GM19455 (cell line): ENCODE results near the gene CACNG7.

Experiments used
- ATAC-seq: cut with Tn5 transposase; IDR thresholded peaks from one replicate; pipeline ENCODE4 v1.9.1; 2021; ENCODE audit not compliant: unreplicated experiment

The CACNG7 gene

DNA sequence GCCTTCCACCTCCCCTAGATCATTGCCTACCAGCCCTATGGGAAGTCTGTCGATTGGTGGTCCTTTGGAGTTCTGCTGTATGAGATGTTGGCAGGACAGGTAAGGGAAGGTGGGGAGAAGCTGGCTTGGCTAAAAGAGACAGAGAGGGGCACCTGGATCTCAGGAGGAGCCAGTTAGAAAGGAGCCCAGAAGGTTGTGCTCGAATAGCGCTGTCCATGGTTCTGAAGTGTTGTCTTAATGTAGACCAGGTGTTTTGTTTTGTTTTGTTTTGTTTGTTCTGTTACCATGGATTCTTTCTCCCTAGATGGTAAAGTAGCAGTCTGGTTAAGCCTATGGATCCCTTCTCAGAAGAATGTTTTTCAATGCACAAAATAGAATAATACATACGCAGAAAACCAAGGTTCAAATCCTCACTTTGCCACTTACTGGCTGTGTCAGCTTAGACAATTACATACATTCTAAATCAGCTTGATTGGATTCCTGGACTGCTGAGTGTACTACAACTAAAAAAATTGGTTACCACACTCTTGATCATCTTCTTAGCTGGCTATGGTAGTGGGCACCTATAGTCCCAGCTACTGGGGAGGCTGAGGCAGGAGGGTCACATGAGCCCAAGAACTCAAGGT is 5.9 kb upstream of the CACNG7 start:
- ATAC-seq = no peak

DNA sequence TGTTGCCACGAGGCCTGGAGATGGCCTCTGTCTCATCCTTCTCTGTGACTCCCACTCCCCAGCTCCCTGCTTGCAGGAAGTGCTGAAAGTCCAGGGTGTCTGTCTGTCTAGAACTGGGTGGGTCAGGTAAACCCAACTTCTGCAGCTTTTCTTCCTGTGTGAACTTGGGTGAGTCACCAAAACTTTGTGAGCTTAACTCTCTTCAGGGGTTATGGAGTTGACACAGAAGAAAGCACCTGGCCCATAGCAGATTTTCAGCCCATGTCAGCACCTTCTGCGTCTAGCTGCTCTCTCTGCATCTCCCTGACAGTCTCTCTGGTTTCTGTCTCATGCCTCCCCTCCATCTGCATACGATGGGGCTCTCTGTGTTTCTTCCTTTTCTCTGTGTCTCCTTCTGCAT is 4.2 kb upstream of the CACNG7 start:
- no peak for ATAC-seq

DNA sequence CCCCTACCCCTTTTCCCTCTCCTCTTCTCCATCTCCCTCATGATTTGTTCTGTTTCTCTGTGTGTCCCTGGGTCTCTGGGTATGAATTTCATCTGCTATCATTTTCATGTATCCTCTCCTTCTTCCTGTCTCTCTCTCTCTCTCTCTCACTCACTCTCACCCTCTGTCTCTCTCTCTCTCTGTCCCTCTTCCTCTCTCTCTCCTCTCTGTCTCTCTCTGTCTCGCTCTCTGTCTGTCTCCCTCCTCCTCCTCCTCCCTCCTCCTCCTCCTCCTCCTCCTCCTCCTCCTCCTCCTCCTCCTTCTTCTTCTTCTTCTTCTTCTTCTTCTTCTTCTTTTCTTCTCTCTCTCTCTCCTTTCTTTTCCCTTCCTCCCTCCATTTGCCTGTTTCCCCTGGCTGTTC is 3.3 kb upstream of the CACNG7 start:
- ATAC-seq = no peak

DNA sequence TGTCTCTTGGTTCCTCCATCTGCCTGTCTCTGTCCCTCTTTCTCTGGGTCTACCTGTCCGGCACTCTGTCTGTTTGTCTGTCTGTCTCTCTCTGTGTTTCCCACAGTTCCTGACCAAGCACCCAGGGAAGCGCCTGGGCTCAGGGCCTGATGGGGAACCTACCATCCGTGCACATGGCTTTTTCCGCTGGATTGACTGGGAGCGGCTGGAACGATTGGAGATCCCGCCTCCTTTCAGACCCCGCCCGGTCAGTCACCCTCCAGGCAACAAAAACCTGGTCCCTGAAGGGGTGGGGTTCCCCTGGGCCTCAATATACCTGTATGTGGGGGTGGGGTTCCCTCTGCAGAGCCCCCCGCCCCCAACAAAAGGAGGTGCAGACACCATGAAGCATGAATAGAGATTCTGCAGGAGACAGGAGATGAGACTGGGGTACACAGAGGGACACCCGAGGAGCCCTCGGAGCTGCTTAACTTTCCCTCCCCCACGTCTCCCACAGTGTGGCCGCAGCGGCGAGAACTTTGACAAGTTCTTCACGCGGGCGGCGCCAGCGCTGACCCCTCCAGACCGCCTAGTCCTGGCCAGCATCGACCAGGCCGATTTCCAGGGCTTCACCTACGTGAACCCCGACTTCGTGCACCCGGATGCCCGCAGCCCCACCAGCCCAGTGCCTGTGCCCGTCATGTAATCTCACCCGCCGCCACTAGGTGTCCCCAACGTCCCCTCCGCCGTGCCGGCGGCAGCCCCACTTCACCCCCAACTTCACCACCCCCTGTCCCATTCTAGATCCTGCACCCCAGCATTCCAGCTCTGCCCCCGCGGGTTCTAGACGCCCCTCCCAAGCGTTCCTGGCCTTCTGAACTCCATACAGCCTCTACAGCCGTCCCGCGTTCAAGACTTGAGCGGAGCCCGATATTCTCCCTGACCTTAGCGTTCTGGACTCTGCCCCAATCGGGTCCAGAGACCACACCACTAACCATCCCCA is 2.6 kb upstream of the CACNG7 start:
- ATAC-seq = no peak

DNA sequence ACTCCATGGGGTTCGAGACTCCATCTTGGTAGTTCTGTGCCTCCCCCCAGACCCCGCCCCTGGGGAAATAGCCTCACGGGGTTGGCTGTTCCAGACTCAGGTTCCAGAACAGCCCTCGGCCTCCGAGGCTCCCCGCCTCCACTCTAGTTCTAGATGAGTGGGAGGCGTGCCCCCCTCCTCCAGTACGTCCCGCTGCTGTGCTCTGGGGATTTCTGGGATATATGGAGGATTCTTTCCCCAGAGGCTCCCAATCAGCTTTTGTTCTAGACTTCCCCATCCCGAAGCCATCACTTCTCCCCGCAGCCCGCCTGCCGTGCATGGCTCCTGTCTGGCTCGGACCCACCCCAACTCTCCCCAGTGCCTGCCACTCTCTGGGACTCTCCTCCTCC is 1.9 kb upstream of the CACNG7 start:
- no peak for ATAC-seq

DNA sequence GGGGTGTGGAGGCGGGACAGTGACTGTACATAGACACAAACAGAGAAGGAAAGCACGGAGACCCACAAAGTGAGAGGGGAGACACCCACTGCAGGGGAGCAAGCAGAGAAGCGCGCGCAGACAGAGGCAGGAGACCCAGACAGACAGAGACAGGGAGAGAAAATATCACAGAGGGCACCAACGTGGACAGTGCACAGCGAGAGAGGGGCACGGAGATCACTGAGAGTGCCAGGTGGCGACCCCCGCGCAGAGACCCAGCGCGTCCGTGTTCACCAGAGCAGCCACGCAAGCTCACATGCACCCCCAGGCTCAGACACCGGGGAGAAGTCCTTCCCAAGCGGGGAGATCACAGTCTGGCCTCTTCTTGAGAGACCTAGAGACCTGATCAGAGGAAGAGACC is 1.4 kb upstream of the CACNG7 start:
- no peak for ATAC-seq

DNA sequence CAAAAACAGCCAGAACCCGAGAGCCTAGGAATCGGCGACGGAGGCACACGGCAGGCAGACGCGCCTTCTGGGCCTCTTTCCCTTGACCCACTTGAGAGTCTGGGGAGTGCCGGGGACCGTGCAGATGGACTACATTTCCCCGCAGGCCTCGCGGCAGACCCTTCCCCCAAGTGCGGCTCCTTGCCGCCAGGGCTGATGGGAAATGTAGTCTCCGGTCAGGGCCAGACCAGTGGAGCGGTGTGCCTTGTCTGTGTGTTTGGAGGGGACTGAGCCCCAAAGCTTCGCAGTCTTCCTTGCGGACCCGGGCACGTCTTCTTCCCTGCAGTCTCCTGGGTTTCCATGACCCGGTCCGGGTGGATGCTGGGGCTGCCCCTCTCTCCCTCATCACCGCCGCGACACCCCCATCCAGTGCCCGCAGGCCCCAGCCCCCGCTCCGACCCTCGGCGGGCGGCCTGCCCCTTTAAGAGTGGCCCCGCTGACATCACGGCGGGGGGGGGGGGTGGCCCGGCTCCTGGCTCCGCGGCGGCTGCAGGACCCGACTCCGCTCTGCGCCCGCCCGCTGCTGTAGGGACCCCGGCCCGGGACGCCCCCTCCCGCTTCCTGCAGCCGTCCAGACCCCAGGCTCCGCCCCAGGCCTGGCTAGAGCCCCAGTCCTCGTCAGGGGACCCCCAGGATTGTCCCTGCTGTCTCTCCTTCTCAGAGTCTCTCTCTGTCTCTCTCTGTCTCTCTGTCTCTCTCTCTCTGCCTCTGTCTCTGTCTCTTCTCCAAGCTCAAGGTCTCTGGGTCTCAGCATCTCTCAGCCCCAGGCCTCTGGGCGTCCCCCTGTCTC is 758 bp upstream of the CACNG7 start:
- no peak for ATAC-seq

DNA sequence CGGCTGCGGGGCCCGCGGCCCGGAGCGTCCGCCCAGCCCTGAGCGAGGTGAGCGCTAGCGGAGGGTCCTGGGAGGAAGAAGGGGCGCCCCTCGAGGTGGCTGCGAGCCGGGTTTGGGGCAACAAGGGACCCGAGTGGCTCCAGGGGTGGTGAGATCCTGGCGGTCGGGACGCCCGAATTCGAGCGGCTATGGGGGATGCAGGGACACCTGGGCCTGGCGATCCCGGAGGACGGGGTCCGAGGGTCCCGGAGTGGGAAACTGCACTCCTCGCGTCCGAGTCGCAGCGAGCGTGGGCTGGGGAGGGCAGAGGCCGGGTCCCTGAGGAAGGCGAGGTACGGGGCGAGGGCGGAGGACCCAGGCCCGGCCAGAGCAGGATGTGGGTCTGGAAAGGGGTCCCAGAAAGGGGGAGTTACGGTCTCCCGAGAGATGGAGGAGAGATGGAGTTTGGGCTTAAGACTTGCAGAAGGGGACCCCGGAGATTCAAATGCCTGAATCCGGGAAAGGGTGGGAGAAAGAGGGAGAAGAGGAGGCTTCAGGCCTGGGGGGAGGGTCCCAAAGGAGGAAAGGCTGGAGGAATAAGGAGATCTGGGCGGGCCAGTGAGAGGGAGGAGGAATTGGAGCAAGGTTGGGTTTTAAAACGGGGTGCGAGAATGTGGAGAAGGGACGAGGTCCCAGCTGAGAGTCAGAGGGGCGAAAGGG is 542 bp downstream of the CACNG7 start:
- no peak for ATAC-seq

DNA sequence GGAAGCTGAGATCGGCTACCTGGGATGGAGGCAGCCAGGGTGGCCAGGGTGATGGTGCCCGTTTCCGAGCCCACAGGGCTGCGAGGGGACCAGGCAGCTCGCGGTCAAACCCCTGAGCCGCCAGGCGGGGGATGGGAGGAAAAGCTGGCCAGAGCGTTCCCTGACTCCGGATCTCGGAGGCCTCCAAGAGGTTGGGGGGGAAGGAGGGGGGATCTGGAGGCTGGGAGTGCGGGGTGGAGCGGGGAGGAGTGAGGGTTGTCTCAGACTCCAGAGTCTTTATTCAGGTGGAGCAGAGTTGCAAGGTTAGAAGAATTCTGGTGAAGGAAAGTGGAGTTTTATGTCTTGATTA is 1.1 kb downstream of the CACNG7 start:
- ATAC-seq = no peak

DNA sequence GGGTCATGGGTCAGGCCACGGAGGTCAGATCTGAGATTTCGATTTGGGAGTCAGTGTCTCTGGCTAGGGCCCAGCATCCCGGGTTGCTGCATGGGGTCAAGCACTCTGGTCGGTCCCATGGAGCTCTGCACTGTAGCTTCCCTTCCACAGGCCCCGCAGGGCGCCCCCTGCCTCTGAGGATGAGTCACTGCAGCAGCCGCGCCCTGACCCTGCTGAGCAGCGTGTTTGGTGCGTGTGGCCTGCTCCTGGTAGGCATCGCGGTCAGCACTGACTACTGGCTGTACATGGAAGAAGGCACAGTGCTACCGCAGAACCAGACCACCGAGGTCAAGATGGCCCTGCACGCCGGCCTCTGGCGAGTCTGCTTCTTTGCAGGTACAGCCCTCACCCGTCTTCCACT is 3.6 kb downstream of the CACNG7 start:
- ATAC-seq = no peak

DNA sequence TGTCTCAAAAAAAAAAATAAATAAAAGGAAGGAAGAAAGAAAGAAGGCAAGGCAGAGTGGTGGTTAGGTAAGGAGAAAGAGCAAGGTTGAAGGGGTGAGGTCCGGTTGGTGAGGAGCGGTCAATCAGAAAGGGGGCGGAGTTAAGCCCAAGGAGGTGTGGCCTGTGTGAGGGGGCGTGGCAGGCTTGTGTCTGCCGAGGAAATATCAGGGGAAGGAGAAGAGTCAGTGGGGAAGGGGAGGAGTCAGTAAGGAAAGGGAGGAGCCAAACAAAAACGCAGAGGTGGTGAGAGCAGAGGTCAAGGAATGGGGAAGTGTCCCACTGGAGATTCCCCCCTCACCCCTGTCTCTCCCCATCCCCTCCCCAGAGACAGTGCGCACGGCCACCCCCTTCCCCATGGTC is 5.9 kb downstream of the CACNG7 start:
- no peak for ATAC-seq

DNA sequence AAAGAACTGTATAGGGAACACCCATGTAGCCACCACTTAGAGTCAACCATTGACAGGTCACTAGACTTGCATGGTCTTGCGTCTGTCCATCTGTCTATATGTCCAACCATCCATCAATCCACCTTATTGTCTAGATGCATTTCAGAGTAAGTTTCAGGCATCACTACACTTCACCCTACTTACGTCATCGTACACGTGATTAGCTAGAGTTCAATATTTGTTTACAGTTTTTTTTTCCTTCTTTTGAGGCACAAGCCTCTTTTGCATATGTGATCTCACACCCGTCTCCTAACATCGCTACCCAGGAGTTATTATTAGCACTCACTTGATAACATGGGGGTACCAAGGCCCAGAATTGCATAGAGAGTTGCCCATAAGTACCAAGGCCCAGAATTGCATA is 6.9 kb downstream of the CACNG7 start:
- no peak for ATAC-seq

DNA sequence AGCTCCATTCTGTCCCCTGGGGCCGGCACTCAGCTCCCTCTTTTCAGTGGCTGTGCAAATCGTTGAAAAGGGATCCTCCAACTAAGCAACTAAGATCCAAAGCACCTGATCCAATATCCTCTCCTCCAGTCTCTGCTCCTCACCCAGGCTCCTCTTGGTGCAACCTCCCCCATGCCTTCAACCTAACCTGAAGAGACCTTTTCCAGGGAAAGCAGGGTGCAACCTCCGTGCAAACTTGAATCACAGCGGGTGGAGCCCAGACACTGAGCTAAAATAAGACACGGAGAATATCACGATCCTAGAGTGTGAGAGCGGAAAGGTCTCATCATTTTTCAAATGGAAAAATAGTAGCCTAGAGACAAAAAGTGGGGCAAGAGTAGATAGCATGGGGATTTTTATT is 8.3 kb downstream of the CACNG7 start:
- ATAC-seq = no peak

DNA sequence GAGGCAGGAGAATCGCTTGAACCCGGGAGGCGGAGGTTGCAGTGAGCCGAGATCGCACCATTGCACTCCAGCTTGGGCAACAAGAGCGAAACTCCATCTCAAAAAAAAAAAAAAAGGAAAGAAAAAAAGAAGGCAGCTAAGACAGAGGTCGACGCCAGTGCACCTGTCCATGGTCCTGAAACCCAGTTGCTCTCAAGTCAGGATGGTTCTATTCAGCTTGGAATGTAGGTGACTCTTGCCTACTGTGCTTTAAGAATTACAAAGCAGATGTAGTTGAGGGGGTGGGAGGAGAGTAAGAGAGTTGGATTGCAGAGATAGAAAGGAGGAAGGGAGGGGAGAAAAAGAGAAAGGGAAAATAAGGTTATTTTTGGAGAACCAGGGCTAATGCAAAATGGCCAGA is 18.7 kb downstream of the CACNG7 start:
- ATAC-seq = no peak

DNA sequence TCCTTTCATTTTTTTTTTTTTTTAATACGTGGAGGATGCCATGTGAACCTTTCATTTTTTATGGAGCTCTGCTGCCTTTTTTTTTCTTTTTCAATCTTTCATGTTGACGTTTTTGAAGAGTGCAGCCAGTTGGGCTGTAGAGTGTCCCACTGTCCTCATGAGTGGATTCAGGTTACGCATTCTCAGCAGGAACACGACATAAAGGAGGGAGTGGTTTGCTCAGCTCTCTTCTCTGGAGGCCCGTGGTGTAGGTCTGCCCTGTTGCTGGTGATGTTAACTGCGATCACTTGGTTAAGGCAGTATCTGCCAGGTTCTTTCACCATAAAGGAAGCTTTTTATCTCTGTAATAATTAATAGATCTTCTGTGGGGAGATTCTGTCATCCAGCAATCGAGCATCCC is 27.0 kb downstream of the CACNG7 start:
- ATAC-seq = no peak

DNA sequence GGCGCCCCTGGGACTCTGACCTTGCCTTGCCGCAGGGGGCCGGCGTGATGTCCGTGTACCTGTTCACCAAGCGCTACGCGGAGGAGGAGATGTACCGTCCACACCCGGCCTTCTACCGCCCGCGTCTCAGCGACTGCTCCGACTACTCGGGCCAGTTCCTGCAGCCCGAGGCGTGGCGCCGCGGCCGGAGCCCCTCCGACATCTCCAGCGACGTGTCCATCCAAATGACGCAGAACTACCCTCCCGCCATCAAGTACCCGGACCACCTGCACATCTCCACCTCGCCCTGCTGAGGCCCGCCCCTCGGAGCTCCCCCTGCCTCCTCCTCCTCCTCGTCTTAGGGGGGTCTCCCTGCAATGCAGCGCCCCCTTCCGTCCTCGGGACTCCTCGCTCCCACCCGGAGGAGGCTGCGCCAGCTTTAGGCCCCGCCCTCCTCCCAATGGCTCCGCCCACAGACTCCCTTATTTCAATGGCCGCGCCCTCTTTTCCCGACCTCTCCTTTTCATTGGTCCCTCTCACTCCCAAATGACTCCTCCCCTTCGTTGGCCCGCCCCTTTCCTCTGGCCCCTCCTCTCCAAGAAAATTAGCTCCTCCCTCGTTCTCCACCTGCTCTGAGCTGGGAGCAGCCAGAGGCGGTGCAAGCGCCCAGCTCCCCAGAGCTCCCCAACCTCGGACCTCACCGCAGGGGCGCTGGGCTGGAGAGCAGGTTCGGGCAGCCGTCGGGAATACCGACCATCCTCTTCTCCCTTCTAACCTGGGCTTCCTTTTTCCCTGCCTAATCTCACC is 33.1 kb downstream of the CACNG7 start:
- no peak for ATAC-seq

DNA sequence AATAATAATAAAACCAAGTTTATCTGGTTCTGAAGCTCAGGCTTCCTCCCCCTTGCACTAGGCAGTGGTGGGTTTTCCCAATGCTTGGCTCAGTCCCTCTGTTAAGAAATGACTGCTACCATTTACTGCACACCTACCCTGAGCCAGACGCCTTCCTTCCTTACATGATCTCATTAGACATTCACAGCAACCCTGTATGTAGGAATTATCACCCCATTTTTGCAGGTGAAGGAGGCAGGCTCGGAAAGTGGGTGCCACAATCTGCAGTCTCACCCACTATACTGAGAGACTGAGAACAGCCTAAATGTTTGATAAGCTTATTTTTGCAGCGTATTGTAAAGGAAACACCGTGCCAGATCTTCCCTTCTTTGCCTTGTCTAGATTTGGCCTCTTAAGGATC is 35.3 kb downstream of the CACNG7 start:
- no peak for ATAC-seq

DNA sequence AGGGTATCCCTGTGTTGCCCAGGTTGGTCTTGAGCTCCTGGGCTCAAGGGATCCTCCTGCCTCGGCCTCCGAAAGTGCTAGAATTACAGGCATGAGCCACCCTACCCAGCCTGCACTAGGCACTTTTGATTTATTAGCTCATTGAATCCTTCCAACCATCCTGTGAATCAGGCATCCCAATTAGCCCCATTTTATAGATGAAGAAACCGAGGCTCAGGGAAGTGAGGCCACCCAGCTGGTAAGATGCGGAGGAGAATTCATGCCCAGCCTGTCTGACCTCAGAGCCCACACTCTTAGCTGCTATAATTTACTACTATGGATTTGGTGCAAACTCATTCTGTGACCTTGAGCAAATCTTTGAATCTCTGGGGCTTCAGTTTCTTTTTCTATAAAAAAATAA is 35.9 kb downstream of the CACNG7 start:
- ATAC-seq = no peak

DNA sequence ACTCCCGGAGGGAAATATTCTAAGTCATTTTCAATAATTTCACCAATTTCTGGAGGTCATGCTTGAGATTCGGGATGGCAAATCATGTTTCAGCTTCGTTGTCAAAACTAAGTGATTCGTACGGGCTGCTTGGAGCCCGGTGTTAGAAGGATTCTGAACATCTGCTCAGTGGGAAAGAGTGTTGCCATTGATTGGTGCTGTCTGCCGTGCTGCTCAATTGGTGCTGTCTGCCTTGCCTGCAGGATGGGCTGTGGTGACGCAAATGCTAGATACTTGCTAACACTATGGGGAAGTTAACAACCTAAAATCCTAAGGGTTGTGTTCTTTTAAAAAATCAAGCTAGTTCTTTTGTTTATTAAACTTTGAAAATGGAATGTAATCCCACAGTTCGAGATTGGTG is 36.4 kb downstream of the CACNG7 start:
- ATAC-seq = no peak

DNA sequence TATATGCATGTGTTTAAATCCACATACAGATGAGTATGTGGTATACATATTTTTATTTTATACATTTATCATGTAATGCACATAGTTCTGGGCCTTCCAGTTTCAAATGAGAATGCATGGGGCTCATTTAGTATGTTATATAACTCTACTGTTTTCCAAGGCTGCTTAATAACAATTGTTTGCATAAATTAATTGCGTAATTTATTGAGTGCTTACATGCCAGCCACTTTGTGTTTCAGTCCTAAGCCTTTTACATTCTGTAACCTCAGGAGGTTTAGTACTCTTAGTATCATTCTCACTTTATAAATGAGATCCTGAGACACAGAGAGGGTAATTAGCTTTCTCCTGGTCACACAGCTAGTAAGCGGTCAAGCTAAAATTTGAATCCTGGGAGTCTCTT is 36.9 kb downstream of the CACNG7 start:
- no peak for ATAC-seq
